Cardiac muscle cell (in vitro differentiated cells and primary cell): ENCODE data around the gene UBAC1. TPM values are rescaled to one million over a fixed set of nuclear protein-coding genes. Genes with fewer than 3 reads are reported as not detected.

Experiments used
- DNase-seq, 2 donors: peaks; one replicate each; pipeline versions ENCODE4 v3.0.0 to v3.0.0-alpha.2; 2010 to 2017; ENCODE audit warnings: low read depth in 1 of 2, low spot score in 1 of 2
- H3K27ac ChIP-seq: fragments of 200-600 bp; sonication (generic); 2 replicates; pipeline ENCODE4 v1.5.1; 2016
- H3K27me3 ChIP-seq: fragments of 200-600 bp; sonication (generic); 2 replicates; pipeline ENCODE4 v1.6.0; 2016; ENCODE audit warnings: control low read depth
- H3K36me3 ChIP-seq: fragments of 200-600 bp; sonication (generic); 2 replicates; pipeline ENCODE4 v1.5.1; 2016; ENCODE audit warnings: control low read depth
- H3K4me1 ChIP-seq: fragments of 200-600 bp; sonication (generic); 2 replicates; pipeline ENCODE4 v1.8.1; 2017; ENCODE audit warnings: low read depth, mild to moderate bottlenecking, mixed run types
- H3K4me3 ChIP-seq: fragments of 200-600 bp; sonication (generic); 2 replicates; pipeline ENCODE4 v1.5.1; 2016; ENCODE audit warnings: mild to moderate bottlenecking
- H3K9me3 ChIP-seq: fragments of 200-600 bp; sonication (generic); 2 replicates; pipeline ENCODE4 v1.5.1; 2017; ENCODE audit warnings: low read depth, mild to moderate bottlenecking, control low read depth
- polyA plus RNA-seq: library from polyadenylated mRNA; unstranded; fragments of >200 nt; fragmentation: Nextera tagmentation; extraction: Ambion mirVana; gene quantifications from 2 replicates; pipeline ENCODE4 v1.2.1, GENCODE V29; 2016
- total RNA-seq: library from RNA; depleted of rRNA; stranded (reverse); fragments of >200 nt; gene quantifications from 2 replicates; pipeline ENCODE4 v1.2.3, GENCODE V29; 2016
- TF ChIP-seq, protein P1 (sequence below): IDR thresholded peaks from 2 replicates; pipeline ENCODE4 v1.5.1; 2012; ENCODE audit warnings: low read depth, mild to moderate bottlenecking, low read length

Gene UBAC1
- total and polyA plus RNA-seq, 2 experiments from 2014 or later: 60.1 to 66.4 TPM

DNA sequence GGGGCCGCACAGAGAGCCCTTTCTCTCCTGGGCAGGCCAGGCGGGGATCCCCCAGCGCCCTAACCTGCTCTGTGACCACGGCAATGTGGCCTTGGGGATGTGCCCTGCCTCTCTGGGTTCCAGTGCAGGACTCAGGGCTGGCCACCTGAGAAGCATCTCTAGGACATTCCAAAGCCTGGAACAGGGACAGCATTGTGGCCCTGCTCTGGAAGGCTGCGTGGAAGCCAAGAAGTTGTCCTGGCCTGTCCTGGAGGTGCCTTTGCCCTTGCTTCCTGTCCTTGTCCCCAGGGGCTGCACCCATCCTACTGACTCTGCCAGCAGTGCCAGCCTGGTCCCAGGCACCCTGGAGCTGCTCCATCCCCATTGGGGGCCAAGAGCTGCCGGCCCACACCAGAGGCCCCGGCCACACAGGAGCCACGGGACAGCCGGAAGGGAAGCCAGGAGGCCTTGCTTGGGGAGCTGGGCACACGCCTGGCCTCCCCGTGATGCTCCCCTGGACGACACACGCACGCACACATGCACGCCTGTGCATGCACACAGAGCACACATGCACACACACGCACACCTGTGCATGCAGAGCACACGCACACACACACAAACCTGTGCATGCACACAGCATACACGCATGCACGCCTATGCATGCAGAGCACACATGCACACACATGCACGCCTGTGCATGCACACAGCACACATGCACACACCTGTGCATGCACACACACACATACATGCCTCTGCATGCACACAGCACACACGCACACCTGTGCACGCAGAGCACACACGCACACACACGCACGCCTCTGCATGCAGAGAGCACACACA is 33.8 kb downstream of the UBAC1 start:
- Histone ChIP-seq H3K4me3 (no peak overlapping the region), H3K27me3 (no peaks in the 10 kb centered on the region), H3K4me1 (no peaks in the 10 kb centered on the region), H3K27ac (no peak overlapping the region), H3K9me3 (no peaks in the 10 kb centered on the region), H3K36me3 (peaks cover 1% of the 10 kb centered on the region)
- TF ChIP-seq, protein P1, sequence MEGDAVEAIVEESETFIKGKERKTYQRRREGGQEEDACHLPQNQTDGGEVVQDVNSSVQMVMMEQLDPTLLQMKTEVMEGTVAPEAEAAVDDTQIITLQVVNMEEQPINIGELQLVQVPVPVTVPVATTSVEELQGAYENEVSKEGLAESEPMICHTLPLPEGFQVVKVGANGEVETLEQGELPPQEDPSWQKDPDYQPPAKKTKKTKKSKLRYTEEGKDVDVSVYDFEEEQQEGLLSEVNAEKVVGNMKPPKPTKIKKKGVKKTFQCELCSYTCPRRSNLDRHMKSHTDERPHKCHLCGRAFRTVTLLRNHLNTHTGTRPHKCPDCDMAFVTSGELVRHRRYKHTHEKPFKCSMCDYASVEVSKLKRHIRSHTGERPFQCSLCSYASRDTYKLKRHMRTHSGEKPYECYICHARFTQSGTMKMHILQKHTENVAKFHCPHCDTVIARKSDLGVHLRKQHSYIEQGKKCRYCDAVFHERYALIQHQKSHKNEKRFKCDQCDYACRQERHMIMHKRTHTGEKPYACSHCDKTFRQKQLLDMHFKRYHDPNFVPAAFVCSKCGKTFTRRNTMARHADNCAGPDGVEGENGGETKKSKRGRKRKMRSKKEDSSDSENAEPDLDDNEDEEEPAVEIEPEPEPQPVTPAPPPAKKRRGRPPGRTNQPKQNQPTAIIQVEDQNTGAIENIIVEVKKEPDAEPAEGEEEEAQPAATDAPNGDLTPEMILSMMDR: no peak
- no peak for DNase-seq

- no peaks in the 10 kb centered on the region for H3K9me3 ChIP-seq
- TF ChIP-seq, protein P1: no peak
- H3K4me1 ChIP-seq: no peaks in the 10 kb centered on the region
- H3K27ac ChIP-seq: no peak overlapping the region
- DNase-seq: peak in 1 of 2 donors; percentile 30
- no peaks in the 10 kb centered on the region for H3K36me3 ChIP-seq
- no peaks in the 10 kb centered on the region for H3K27me3 ChIP-seq
- no peak overlapping the region for H3K4me3 ChIP-seq
Measured at GRCh38 chr9:135926402-135927194, 34.6 kb downstream of the UBAC1 start.

DNA sequence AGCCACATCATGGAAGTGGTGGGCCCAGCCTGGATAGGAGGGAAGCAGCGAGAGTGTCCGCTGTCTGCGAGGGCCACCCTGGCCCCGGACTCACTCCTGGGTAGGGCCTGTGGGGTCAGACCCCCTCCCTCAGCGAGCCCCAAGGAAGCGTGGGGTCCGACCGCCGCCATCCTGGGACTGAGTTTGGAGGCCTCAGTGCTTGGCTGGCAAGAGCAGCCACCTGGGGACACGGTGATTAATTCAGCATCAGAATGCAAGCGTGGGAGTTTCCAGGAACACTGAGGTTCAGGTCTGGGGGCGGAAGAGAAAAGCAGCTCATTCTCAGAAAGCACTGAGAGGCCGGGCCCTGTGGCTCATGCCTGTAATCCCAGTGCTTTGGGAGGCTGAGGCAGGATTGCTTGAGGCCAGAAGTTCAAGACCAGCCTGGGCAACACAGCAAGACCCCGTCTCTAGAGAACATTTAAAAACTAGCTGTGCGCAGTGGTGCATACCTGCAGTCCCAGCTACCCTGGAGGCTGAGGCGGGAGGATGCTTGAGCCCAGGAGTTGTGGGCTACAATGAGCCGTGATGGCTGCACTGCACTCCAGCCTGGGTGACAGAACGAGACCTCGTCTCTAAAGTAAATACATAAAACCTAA is 35.6 kb downstream of the UBAC1 start:
- TF ChIP-seq, protein P1: no peak
- no peaks in the 10 kb centered on the region for H3K36me3 ChIP-seq
- H3K9me3 ChIP-seq: no peaks in the 10 kb centered on the region
- no peak overlapping the region for H3K4me3 ChIP-seq
- no peaks in the 10 kb centered on the region for H3K27me3 ChIP-seq
- no peaks in the 10 kb centered on the region for H3K4me1 ChIP-seq
- no peak for DNase-seq
- no peak overlapping the region for H3K27ac ChIP-seq

DNA sequence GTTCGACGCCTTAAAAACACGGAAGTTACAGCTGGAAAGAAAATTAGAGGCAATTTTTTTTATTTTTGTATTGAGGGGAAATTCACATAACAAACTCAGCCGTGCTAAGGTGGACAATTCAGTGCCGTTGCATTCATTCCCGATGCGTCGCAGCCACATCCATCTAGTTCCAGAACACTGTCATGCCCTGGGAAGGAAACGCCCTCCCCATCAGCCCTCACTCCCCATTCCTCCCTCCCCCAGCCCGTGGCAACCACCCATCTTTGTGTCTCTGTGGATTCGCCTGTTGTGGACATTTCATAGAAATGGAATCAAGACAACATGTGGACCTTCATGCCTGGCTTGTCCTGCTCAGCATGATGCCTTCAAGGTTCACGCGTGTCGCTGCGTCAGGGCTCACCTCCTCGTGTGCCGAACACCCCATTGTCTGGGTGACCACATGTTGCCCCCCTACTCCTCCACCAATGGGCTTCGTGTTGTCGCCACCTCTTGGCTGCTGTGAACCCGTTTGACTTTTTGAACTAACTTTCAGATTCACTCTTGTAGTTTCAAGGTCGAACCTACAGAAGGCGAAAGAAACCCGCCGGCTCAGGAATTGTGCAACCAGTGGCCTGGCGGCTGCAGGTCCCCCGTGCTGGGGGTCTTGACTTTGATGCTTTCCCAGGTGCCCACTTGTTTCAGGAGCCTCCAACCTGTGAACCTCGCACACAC is 36.4 kb downstream of the UBAC1 start:
- no peak overlapping the region for H3K27ac ChIP-seq
- no peaks in the 10 kb centered on the region for H3K4me1 ChIP-seq
- no peak for DNase-seq
- H3K27me3 ChIP-seq: no peaks in the 10 kb centered on the region
- no peaks in the 10 kb centered on the region for H3K36me3 ChIP-seq
- H3K9me3 ChIP-seq: no peaks in the 10 kb centered on the region
- no peak overlapping the region for H3K4me3 ChIP-seq
- TF ChIP-seq, protein P1: no peak

- H3K27me3 ChIP-seq: no peaks in the 10 kb centered on the region
- H3K9me3 ChIP-seq: no peaks in the 10 kb centered on the region
- no peak for DNase-seq
- TF ChIP-seq, protein P1: no peak
- no peak overlapping the region for H3K4me3 ChIP-seq
- H3K27ac ChIP-seq: no peak overlapping the region
- no peaks in the 10 kb centered on the region for H3K36me3 ChIP-seq
- no peaks in the 10 kb centered on the region for H3K4me1 ChIP-seq
Measured at GRCh38 chr9:135923508-135923907, 37.7 kb downstream of the UBAC1 start.
